PFSK-1 (cell line): ENCODE measurements around the gene WDR43.
A peak's percentile ranks its signal among the peaks of the same experiment; 100 is the strongest.

Experiments
- FOXP2 ChIP-seq: optimal IDR thresholded peaks from 2 replicates; pipeline ENCODE3; 2011; ENCODE audit warnings: borderline replicate concordance, control low read depth, inconsistent platforms; ENCODE audit not compliant: insufficient read depth; ENCODE audit errors: extremely low read length, extremely low read depth
- POLR2AphosphoS5 ChIP-seq: IDR thresholded peaks from 2 replicates; pipeline ENCODE4 v1.6.1; 2012; ENCODE audit warnings: low read depth, mild to moderate bottlenecking, control low read depth, low read length, moderate library complexity
- REST ChIP-seq, 2 experiments: IDR thresholded peaks; 2 replicates each; pipeline versions ENCODE4 v1.6.1 to v1.8.0; 2011 to 2012; ENCODE audit warnings: low read depth in 2 of 2, low read length in 2 of 2, control low read depth in 1 of 2, inconsistent platforms in 1 of 2, mild to moderate bottlenecking in 1 of 2, moderate library complexity in 1 of 2; ENCODE audit not compliant: insufficient read depth in 1 of 2
- SIN3A ChIP-seq: IDR thresholded peaks from 2 replicates; pipeline ENCODE4 v1.6.1; 2012; ENCODE audit warnings: mild to moderate bottlenecking, low read length, moderate library complexity, borderline replicate concordance; ENCODE audit not compliant: insufficient read depth
- TAF1 ChIP-seq: IDR thresholded peaks from 2 replicates; pipeline ENCODE4 v1.6.1; 2012; ENCODE audit warnings: low read length, control low read depth, borderline replicate concordance; ENCODE audit not compliant: insufficient read depth

WDR43 gene

GRCh38 chr2:28949617-28950305 is 55.3 kb downstream of the WDR43 start:
- no peak; the same call in 1 of the 2 replicates for TF ChIP-seq SIN3A
- TF ChIP-seq FOXP2: no peak
- TF ChIP-seq POLR2AphosphoS5: peak; percentile 20; the same call in 1 of the 2 replicates
- no peak for TF ChIP-seq REST (IDR thresholded peaks at IDR 0.05; ENCODE audit: insufficient read depth in 1 of 2, low read depth in 2 of 2, low read length in 2 of 2)
- TF ChIP-seq TAF1: no peak

GRCh38 chr2:28950941-28951630 is 56.6 kb downstream of the WDR43 start:
- TF ChIP-seq FOXP2 (no peak), TAF1 (no peak), POLR2AphosphoS5 (no peak), SIN3A (no peak), REST (IDR thresholded peaks at IDR 0.05; ENCODE audit: insufficient read depth in 1 of 2, low read depth in 2 of 2, low read length in 2 of 2) (no peak)

- no peak for TF ChIP-seq TAF1
- TF ChIP-seq POLR2AphosphoS5: no peak
- TF ChIP-seq FOXP2: no peak
- TF ChIP-seq REST (IDR thresholded peaks at IDR 0.05; ENCODE audit: insufficient read depth in 1 of 2, low read depth in 2 of 2, low read length in 2 of 2): no peak
- no peak for TF ChIP-seq SIN3A
These were observed 57.7 kb downstream of the WDR43 start for GRCh38 chr2:28951910-28952835.

GRCh38 chr2:28952836-28953211 is 58.4 kb downstream of the WDR43 start:
- no peak for TF ChIP-seq REST (IDR thresholded peaks at IDR 0.05; ENCODE audit: insufficient read depth in 1 of 2, low read depth in 2 of 2, low read length in 2 of 2)
- no peak for TF ChIP-seq TAF1
